A673 (cell line): Measurements from ENCODE around the gene NOP16. TPM values are rescaled to one million over a fixed set of nuclear protein-coding genes. Genes with fewer than 3 reads are reported as not detected.

Experiments
- BruUV-seq: library from RNA; stranded (reverse); fragments of 400-500 nt; replicated peaks from 2 replicates; lab custom pipeline; 2021; lab: Mats Ljungman, UMichigan
- CTCF ChIA-PET: fragments of 300-600 bp; sonication (Branson Sonifier 250); formaldehyde crosslinking; loops from one replicate; lab custom pipeline; 2022; ENCODE audit warnings: antibody characterized with exemption; lab: Charles Lee
- POLR2A ChIA-PET: fragments of 300-600 bp; sonication (Branson Sonifier 250); formaldehyde crosslinking; loops from one replicate; lab custom pipeline; 2022; ENCODE audit warnings: antibody characterized with exemption; ENCODE audit not compliant: low non-redundant PET; lab: Charles Lee
- DNase-seq: peaks from one replicate; pipeline ENCODE4 v3.0.0-alpha.2; 2015; ENCODE audit warnings: low spot score
- H3K27ac ChIP-seq: fragments of 200-600 bp; sonication (generic); 2 replicates; pipeline ENCODE4 v1.5.1; 2016; ENCODE audit warnings: mixed run types, low read depth, mild to moderate bottlenecking, mixed read lengths, antibody characterized with exemption, low read length; ENCODE audit not compliant: poor library complexity, severe bottlenecking
- H3K27me3 ChIP-seq: fragments of 200-600 bp; sonication (generic); replicated peaks from 2 replicates; pipeline ENCODE4 v1.6.1; 2017; ENCODE audit warnings: mixed run types, low read depth, mild to moderate bottlenecking, mixed read lengths, antibody characterized with exemption, low read length; ENCODE audit not compliant: insufficient read depth, poor library complexity
- H3K36me3 ChIP-seq: fragments of 200-600 bp; sonication (generic); 2 replicates; pipeline ENCODE4 v1.6.1; 2016; ENCODE audit warnings: mixed run types, mild to moderate bottlenecking, mixed read lengths, antibody characterized with exemption, low read length; ENCODE audit not compliant: insufficient read depth, poor library complexity, severe bottlenecking
- H3K4me1 ChIP-seq: fragments of 200-600 bp; sonication (generic); 2 replicates; pipeline ENCODE4 v1.6.1; 2017; ENCODE audit warnings: mixed run types, mild to moderate bottlenecking, mixed read lengths, antibody characterized with exemption, low read length; ENCODE audit not compliant: insufficient read depth, poor library complexity, severe bottlenecking
- H3K4me3 ChIP-seq: fragments of 200-600 bp; sonication (generic); 2 replicates; pipeline ENCODE4 v1.5.1; 2016; ENCODE audit warnings: low read depth, mixed run types, mild to moderate bottlenecking, mixed read lengths, low read length; ENCODE audit not compliant: poor library complexity, severe bottlenecking
- H3K9me3 ChIP-seq: fragments of 200-600 bp; sonication (generic); 2 replicates; pipeline ENCODE4 v1.6.1; 2016; ENCODE audit warnings: mixed run types, low read depth, mild to moderate bottlenecking, mixed read lengths, antibody characterized with exemption, low read length; ENCODE audit not compliant: poor library complexity, severe bottlenecking
- EZH2 ChIP-seq: fragments of 200-600 bp; sonication (generic); IDR thresholded peaks from 2 replicates; pipeline ENCODE4 v1.6.1; 2017; ENCODE audit warnings: borderline replicate concordance, low read depth, mild to moderate bottlenecking, mixed read lengths, antibody characterized with exemption, low read length; ENCODE audit not compliant: poor library complexity, severe bottlenecking
- intact Hi-C: fragments of 100-400 bp; cut with micrococcal nuclease; formaldehyde crosslinking; loops from one replicate; pipeline ENCODE4 v1.10.0; 2022; ENCODE audit not compliant: unreplicated experiment
- total RNA-seq: library from RNA; stranded (reverse); gene quantifications from 2 replicates; pipeline ENCODE4 v1.2.3, GENCODE V29; 2021
- TF ChIP-seq, protein P1 (sequence below): fragments of 300-800, 200-600 bp; sonication (generic); conservative IDR thresholded peaks from 2 replicates; pipeline ENCODE4 v1.5.1; 2017; ENCODE audit warnings: low read depth, mild to moderate bottlenecking, antibody characterized with exemption, low read length, moderate library complexity, mixed read lengths

Gene NOP16
- total RNA-seq, 1 experiment from 2014 or later: 66.0 TPM

DNA sequence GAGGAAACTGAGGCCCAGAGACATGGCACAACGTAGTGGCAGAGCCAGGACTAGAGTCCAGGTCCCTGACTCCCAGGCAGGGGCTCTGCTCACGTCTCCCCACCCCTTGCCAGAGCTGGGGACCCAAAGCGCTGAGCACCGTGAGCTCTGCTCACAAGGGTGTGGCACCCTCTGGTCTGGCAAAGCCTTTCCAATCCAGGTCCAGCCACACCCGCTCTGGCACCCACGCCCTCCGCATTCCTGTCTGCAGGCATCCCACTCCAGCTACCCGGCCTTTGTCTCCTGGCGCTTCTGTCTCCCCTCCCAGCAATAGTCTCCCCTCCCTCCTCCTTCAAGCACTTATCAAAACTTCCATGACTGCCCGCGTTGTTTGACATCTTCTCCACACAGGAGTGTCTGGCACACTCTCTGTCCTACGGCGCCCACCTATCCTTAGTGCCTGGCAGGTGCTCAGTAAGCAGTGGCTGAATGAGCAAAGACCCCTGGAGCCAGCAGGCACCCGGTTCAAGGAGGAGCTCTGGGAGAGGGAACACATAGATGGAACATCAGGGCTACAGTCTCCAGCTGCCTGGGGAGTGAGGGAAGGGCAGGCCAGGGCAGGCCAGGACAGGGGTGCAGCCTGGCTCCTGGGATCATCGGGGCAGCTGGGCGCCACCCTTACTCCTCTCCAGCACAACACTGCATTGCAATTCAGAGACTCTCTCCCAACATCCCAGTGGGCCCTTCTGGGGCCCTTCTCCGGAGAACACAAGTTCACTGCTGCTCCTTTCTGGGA, 12.2 kb upstream of the NOP16 start:
- H3K27ac ChIP-seq: no peak overlapping the region
- no peak overlapping the region for H3K4me3 ChIP-seq
- no peaks in the 10 kb centered on the region for H3K27me3 ChIP-seq
- ChIA-PET CTCF (no interaction called here), POLR2A (no interaction called here)
- H3K4me1 ChIP-seq: no peaks in the 10 kb centered on the region
- no peaks in the 10 kb centered on the region for H3K9me3 ChIP-seq
- BruUV-seq: no TSS peak
- no peaks in the 10 kb centered on the region for H3K36me3 ChIP-seq
- TF ChIP-seq EZH2: no peak
- TF ChIP-seq, protein P1, sequence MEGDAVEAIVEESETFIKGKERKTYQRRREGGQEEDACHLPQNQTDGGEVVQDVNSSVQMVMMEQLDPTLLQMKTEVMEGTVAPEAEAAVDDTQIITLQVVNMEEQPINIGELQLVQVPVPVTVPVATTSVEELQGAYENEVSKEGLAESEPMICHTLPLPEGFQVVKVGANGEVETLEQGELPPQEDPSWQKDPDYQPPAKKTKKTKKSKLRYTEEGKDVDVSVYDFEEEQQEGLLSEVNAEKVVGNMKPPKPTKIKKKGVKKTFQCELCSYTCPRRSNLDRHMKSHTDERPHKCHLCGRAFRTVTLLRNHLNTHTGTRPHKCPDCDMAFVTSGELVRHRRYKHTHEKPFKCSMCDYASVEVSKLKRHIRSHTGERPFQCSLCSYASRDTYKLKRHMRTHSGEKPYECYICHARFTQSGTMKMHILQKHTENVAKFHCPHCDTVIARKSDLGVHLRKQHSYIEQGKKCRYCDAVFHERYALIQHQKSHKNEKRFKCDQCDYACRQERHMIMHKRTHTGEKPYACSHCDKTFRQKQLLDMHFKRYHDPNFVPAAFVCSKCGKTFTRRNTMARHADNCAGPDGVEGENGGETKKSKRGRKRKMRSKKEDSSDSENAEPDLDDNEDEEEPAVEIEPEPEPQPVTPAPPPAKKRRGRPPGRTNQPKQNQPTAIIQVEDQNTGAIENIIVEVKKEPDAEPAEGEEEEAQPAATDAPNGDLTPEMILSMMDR: no peak
- intact Hi-C loops: no loop called here
- DNase-seq: no peak

DNA sequence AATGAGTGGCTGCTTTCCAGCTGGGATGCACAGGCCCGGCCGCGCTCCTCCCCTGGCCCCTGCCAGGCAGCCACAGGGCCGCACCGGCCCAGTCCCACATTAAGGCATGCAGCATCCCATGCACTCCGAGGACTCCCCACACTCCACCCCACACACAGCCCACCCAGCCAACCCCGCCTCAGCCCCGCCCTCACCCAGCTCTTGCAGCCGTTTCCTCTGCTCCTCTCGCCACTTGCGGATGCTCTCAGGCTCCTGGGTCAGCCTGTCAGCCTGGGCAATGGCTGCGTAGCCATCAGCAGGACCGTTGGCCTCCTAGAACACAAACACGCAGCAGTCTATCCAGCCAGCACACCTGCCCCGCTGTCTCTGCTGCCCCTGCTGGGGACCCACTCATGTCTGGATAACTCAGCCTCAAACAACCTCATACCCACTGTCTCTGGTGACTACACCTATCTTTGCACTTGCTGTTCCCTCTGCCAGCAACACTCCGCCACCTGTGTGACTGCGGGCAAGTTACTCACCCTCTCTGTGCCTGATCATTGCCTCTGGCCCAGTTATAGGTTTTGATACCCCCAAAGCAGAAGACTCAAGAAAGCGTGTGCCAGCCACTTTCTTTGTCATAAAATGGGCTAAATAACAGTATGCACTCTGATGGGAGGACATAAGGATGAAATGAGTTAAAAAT, 9.5 kb upstream of the NOP16 start:
- no peaks in the 10 kb centered on the region for H3K9me3 ChIP-seq
- H3K4me3 ChIP-seq: no peak overlapping the region
- no peaks in the 10 kb centered on the region for H3K36me3 ChIP-seq
- ChIA-PET POLR2A (no interaction called here), CTCF (no interaction called here)
- no peak for DNase-seq
- no peaks in the 10 kb centered on the region for H3K4me1 ChIP-seq
- H3K27ac ChIP-seq: no peak overlapping the region
- TF ChIP-seq, protein P1: no peak
- TF ChIP-seq EZH2: no peak
- intact Hi-C loops: no loop called here
- no TSS peak for BruUV-seq
- no peaks in the 10 kb centered on the region for H3K27me3 ChIP-seq

DNA sequence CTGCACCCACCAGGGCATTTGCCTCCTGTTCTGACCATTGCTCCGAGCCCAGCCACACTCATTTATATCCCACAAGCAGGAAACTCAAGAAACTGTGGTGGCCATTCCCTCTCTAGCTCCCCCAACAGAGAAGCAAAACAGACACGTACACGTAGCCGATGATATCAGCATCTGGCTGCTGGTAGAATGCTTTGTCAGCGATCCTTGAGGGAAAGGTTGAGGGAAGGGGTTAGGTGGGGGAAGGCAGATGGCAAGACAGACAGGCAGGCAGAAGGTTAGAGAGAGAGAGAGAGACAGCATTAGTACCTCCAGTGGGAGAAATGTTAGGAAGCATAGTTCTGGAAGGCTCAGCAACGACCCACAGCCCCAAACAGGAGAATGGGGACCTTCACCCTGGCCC, 7.9 kb upstream of the NOP16 start:
- Histone ChIP-seq H3K27ac (no peak overlapping the region), H3K9me3 (no peaks in the 10 kb centered on the region), H3K36me3 (no peaks in the 10 kb centered on the region), H3K4me1 (no peaks in the 10 kb centered on the region), H3K27me3 (no peaks in the 10 kb centered on the region), H3K4me3 (no peak overlapping the region)
- no TSS peak for BruUV-seq
- POLR2A ChIA-PET: no interaction called here
- TF ChIP-seq, protein P1: no peak
- TF ChIP-seq EZH2: no peak
- intact Hi-C loops: no loop called here
- CTCF ChIA-PET: no interaction called here
- peak; percentile 12 for DNase-seq
